ENCODE data around the gene KITLG.
"Not testable (repeated sequence)": the region's sequence is repeated elsewhere in the genome, so short reads cannot be mapped to it uniquely, and the experiment has no call there.

Gene KITLG

GRCh38 chr12:88538697-88539096 is 41.6 kb downstream of the KITLG start:
- no peak for DNase-seq

- no peak for DNase-seq
Observed at GRCh38 chr12:88538250-88538649, 42.0 kb downstream of the KITLG start.

DNA sequence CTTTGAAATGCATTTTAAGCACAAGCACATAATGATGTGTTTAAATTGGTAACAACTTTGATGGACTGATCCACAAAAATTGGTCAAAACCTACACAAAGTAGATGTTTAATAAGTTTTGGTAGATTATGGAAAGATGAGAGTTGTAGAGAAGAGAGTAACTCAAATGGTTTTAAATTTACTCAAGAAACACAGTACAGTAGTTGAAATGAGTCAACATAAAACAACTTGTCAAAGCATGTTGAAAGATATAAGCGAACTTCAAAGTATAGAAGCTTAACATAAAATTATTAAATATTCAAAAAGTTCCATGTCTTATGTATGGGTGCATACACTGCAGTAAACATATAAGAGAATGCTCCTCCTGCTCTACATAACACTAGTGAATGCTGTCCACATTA is 49.4 kb downstream of the KITLG start:
- no peak for DNase-seq

- DNase-seq, result no peak
Observed at GRCh38 chr12:88529531-88530488, 50.5 kb downstream of the KITLG start.

GRCh38 chr12:88522961-88523360 is 57.3 kb downstream of the KITLG start:
- DNase-seq, result no peak

- no peak for DNase-seq
Observed at GRCh38 chr12:88520436-88520820, 59.8 kb downstream of the KITLG start.

GRCh38 chr12:88519802-88520435 is 60.4 kb downstream of the KITLG start:
- DNase-seq, result no peak

GRCh38 chr12:88518863-88519403 is 61.3 kb downstream of the KITLG start:
- no peak for DNase-seq

DNA sequence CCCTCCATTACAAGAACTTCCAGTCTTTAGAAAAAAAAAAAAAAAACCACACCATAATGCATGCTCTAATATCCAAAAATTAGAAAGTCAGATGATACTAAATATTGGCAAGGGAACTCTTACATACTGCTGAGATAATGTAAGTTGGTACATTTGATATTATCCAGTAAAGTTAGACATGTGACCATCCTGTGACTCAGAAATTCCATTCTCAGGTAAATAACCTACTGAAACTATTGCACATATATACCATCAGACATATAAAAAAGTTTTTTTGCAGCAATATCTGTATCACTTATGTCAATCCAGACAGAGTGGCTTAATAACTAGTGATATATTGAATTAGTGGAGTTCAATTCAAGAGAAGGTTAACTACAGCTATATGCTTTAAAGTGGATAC is 63.5 kb downstream of the KITLG start:
- no peak for DNase-seq

GRCh38 chr12:88510843-88511242 is 69.4 kb downstream of the KITLG start:
- no peak for DNase-seq

DNA sequence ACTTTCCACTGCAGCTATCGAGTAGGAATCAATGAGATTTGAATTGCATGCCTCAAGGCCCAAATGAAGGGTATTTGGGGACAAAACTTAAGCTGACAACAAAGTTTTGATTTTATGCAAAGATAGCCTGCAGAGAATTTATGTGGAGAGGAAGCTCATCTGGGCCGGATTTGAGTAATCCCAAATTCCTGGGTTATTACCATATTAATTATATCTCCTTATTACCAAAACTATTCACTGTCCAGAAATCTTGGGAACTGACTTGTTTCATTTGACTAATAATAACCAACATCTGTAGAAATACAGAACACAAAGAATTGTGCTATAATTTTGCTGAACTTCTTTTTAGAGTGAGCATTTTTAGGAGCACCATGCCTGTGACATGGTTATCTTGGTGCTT is 70.4 kb downstream of the KITLG start:
- no peak for DNase-seq

DNA sequence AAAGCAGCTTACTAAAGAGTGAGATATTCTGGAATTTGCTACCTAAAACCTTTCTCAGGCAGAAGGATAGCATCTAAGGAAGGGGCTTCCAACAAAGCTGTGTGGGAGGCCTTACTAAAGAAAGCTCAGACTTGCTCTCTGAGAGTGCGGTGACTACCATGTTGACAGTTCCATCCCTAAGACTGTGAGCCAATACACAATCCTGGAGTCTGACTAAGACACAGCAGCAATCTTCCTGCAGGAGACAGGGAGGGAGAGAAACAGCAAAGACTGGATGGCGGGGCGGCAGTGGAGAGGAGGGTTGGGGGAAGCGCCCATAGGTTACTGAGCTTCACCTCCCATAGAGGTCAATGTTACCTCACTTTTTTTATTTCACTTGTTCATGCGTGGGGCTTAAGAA is 70.9 kb downstream of the KITLG start:
- no peak for DNase-seq

GRCh38 chr12:88507851-88508250 is 72.4 kb downstream of the KITLG start:
- DNase-seq, result not testable (repeated sequence)

DNA sequence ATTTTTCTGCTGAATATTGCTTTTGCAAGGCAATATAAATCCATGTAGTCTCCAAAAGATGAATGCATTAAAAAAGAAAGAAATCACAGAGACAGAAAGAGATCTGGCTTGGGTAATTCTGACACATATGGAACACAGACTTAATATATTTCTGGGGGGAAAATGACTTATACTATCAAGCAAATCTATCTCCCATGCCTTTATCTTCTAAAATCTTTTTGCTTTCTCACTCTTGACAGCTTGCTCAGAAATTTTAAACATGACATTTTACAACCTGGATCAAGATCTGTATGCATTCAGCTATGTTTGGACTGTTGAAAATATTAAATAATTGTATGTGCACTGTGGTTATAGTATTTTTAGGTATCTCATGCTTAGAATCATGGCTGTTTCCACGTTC is 73.0 kb downstream of the KITLG start:
- DNase-seq, result no peak

GRCh38 chr12:88505696-88506095 is 74.6 kb downstream of the KITLG start:
- no peak for DNase-seq

DNA sequence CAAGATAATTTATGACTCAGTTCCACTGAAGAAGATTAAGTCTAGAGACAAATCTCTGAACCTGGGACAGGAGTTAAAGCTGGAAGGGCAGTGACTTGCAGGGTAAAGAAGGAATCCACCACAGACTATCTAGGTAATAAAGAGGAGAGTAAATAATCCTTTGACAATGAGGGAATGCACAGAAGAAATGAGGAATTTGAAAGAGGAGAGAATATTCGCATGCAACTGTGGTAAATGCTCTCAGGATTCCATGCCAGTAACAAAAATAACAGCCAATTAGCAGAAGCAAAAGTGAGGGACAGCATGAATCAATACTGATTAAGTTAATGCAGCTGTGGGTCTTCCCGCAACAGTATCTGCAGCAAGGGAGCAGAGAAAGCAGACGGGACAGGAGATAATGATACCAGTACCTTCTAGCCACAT is 77.0 kb downstream of the KITLG start:
- no peak for DNase-seq

DNA sequence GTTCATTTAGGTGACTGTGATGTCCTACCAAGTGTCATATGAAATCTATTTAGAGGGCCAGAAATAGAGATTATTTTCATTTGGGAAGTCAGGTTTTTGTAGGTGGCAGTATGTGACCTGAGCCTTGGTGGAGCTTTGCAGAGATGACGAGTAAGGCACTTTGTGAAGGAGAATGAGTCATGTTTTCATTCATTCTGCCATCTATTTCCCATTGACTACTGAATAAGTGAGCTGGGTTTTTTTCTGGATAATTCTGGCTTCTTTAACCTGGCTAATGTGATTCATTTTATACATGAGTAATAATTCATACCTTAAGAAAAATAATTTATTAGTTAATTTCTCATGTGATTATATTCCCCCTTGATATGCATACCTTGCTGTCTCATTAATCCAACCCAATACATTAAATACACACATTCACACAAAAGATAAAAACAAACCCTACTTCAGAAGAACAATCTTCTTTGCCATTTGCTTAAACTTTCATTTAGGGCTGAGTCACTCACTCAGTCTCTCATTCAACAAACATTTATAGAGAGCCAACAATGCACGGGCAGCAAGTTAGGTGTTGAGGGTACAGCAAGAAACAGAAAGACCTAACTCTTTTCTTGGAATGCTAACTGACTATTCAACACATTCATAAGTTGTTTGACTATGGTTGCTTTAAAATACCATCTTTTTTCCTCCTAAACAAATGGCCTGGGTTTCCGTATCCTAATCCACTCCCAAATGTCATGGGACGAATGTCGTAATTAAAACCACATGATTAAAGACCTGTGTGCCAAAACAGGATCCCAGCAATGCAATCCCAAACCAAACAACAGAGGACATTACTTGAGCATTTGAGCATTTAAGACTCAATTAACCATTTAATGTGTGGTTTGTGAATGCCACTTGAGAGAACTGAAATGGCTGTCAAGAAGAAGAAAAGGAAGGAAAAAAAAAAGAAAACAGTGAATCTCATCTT is 78.0 kb downstream of the KITLG start:
- DNase-seq, result no peak

DNA sequence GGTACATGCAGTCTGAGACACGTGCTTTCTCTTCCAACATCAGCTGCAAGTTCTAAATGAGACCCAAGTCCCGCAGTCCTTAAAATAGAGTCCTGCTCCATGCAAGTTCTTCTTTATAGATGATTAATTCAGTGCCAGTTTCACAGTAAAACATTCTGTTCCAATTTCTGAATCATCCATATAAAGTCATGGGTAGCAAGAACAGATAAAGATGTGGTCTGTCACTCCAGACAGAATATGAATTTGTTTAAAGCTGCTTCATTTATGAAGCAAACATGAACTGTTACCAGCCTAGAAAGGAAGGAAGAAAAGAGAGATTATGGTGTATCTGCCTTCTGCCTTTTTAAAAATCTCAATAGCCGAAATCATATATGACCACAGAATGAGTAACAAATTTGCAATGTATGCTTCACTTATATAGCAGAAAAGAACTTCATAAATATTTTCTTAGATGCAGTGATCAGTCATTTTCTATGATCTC is 83.3 kb downstream of the KITLG start:
- DNase-seq, result no peak

DNA sequence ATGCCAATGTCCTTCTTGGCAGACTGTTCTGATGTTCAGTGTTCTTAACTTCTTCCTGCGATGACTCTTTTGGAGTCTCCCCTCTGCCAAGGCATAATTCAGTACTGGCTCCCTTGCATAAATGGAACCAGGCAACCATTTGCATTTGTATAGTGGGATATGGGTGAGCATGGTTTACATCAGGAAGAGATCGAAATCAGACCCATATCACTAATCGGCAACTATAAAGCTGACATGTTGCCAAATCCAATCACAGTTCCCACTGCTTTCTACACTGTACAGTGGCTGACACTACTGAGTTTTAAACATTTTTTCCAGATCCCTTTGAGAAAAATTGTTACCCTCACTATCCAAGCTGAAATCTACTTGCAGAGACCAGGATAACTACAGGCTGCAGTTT is 83.8 kb downstream of the KITLG start:
- no peak for DNase-seq

- DNase-seq, result no peak
Observed at GRCh38 chr12:88495031-88495430, 85.2 kb downstream of the KITLG start.

DNA sequence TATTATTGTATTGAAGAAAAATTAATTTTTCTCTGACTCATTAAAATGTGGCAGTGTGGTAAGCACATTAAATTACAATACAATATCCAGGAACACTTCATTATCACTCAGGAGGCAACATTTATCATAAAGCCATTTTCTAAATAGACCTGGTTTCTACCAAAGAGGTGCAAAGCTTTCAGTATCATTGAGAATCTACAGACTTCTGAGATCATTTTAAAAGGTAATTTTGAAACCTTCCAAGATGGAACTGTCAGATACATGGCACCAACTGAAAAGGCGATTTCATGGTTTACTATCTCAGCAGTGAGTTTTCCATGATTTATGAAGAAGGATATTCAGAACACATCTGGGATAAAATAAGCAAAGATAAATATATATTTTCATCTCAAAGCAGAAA is 85.8 kb downstream of the KITLG start:
- no peak for DNase-seq

DNA sequence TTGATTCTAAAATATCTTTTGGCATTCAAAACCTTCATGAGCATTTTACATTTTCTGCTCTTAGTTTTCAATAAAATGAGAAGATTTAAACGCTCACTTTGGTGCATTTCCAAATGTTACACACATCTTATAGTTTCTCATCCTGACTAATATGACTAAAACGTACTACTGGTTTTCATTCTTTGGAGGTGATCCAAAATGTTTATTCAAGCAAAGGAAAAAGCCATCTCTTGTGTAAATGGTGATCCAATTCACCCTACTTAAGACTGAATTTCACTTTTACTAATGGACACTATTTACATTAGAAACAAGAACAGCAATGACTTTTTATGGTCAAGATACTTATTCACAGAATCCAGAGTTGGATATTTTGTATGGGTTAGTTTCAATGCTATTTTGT is 86.6 kb downstream of the KITLG start:
- no peak for DNase-seq

DNA sequence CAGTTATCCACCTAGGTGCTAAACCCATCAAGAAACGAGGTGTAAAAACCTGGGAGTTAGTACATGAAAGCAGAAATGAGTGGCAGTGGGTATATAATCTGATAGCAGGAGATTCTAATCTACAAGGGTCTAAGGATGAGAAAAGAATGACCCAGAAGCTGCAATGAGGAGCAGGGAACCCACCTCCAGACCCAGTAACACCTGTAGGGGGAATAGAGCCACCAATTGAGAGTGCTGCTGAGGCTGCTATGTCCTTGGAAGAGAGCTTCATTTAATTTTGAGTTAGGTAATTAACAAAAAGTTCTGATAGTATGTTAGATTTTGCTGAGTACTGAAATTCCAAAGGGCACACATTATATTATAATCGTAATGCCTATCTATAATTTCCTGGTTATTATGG is 89.8 kb downstream of the KITLG start:
- DNase-seq, result no peak
